GM12892 (cell line): Measurements from ENCODE around the gene ATP8B4.
"Not testable (repeated sequence)": the region's sequence is repeated elsewhere in the genome, so short reads cannot be mapped to it uniquely, and the experiment has no call there.

Source experiments
- DNase-seq: peaks from one replicate; pipeline ENCODE4 v3.0.0; 2011; ENCODE audit not compliant: insufficient read length
- FAIRE-seq: peaks from 2 replicates; lab custom pipeline; 2011; peaks lifted over from hg19 to GRCh38; lab: Jason Lieb, UNC
- POLR2A ChIP-seq: IDR thresholded peaks from 2 replicates; pipeline ENCODE4 v1.6.1; 2011; ENCODE audit warnings: low read depth, low read length, control low read depth
- POLR2AphosphoS5 ChIP-seq: IDR thresholded peaks from 2 replicates; pipeline ENCODE4 v1.6.1; 2011; ENCODE audit warnings: low read depth, low read length, control low read depth
- TAF1 ChIP-seq: IDR thresholded peaks from 2 replicates; pipeline ENCODE4 v1.6.1; 2011; ENCODE audit warnings: low read depth, mild to moderate bottlenecking, control low read depth, low read length, borderline replicate concordance

ATP8B4 gene

DNA sequence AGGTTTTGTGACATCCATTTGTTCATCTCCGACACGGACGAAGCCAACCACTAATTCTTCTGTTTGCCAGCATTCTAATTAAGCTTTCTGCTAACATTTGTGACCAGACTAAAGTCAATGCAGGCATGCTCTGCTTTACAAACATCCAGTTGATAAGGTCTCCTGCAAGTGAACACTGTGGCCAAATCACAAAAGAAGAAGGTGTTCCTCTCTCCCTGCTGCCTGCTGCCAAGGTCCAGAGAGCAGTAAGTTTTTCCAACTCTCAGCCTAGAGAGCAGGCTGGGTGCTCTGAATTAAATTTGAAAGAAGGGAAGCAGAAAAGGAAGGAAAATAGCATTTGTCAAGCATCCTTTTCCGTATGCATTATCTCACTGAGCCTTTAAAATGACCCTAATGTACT lies 133.6 kb downstream of the ATP8B4 start:
- FAIRE-seq: no peak
- DNase-seq: no peak
- TF ChIP-seq POLR2AphosphoS5: no peak

DNA sequence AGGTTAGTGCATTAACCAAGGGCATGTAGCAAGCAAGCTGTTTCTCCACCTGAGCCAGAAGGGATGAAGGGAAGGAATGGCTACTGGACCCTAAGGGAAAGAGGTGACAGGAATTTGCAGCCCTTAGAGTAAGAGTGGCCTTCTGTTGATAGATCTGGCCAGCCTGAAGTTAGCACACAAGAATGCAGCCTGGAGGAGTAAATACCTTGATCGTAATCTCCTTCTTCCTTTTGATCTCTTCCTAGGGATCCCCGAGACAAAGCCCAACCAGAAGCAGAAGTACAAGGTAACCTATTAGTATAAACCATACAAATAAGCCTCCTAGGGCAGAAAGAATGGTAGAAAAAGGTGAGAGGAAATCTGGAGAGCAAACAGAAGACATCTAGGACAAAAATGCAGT lies 134.6 kb downstream of the ATP8B4 start:
- TF ChIP-seq POLR2A: no peak
- no peak for TF ChIP-seq POLR2AphosphoS5
- no peak for TF ChIP-seq TAF1
- DNase-seq: no peak
- FAIRE-seq: no peak

DNA sequence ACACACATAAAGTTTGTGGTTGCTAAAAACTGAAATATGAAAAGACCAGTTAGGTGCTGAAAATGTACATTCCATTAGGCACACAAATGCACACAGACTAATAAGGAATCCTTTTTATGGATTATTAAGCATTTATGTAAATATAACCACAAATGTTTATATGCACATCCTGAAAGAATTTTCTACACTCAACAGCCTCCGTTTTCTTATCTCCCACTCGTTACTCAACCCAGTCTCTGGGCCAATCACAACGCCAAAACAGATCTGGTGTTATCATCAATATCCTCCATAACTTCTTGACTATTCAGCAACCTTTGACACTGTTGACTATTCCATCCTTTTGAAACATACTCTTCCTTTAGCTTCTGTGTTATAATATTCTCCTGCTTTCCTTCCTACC lies 136.4 kb downstream of the ATP8B4 start:
- no peak for FAIRE-seq
- no peak for DNase-seq
- TF ChIP-seq TAF1 (no peak), POLR2A (no peak), POLR2AphosphoS5 (no peak)

DNA sequence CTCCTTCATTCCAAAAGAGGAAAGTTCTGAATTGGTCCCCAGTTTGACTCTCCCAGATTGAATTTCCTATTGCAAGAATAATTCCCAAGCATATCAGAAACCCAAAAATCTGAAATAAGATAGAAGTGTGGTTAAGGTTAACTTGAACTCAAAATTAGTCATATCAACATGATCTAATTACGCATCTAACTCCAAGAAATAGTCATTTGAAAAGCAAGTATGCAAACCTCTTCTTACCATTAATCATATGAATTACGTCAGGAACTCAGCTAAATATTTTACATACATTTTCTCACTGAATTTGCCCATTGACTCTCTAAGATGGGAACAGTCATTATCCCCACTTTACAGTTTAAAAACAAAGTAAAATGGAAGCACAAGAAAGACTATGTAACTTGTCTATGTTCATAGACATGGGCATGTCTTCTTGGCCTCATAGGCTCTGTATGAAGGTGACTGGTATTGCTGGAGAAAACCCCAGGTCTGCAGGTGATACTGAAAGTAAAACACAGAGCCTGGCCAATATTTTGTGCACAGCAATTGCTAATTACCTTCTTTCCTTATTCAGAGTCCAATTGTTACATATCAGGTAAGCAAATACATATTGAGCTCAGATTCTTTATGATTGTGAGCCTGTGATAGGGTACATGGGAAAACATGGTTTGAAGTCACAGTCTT lies 139.2 kb downstream of the ATP8B4 start:
- peak; percentile 36 for FAIRE-seq
- no peak for DNase-seq
- TF ChIP-seq POLR2AphosphoS5: no peak
- no peak for TF ChIP-seq TAF1
- TF ChIP-seq POLR2A: no peak

DNA sequence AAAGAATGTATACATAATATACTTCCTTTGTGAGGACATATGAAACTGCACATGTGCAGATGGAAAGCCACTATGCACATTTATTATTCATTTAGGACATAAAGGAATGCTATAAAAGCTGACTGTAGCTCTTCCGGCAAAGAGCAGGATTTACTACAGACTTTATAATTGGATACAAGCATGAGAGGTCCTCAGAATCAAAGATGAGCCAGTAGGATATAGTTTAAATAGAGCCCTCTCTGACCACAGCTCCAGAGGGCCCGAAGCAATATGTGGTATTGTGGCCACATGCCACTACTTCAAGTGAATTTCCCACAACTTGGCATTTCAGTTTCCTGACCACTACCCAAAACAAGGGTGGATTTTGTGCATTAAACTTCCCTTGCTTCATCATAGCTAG lies 140.9 kb downstream of the ATP8B4 start:
- DNase-seq (no peak), FAIRE-seq (no peak)
- TF ChIP-seq TAF1: no peak

DNA sequence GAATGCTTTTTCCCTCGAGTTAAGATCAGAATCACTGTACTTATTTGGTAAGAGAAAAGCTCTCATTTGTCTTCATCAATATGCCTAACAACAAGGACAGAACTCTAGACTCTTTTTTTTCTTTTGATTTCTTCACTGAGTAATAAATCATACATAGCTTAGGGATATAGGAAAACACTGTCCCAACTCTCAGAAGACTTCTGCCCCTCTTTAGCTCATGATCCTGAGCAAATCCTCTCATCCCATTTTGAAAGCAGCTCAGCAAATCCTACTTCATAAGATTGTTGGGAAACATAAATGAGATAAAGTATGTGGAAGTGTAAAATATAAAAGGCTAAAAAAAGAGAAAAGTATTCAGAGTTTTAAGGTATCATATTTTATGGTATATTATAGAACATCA lies 141.7 kb downstream of the ATP8B4 start:
- DNase-seq (no peak), FAIRE-seq (no peak)
- TF ChIP-seq TAF1 (no peak), POLR2A (no peak), POLR2AphosphoS5 (no peak)

DNA sequence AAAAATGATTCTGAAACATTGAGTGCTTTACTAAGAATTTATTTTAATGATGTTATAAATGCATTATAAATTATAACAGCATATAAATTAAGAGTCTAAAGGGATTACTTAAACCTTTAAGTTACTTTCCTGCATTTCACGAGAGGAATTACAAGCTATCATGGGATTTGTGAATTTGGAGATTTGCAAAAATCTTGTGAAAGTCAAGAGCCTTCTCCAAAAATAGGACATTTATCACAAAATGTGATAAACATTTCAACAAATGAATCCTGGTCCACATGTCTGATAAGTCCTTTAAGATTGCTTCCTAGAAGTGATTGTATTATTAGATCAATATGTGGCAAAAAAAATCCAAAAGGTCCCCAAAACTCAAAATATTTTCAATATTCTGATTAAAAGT lies 154.5 kb downstream of the ATP8B4 start:
- DNase-seq: no peak
- no peak for FAIRE-seq
- TF ChIP-seq POLR2AphosphoS5 (no peak), TAF1 (no peak), POLR2A (no peak)

DNA sequence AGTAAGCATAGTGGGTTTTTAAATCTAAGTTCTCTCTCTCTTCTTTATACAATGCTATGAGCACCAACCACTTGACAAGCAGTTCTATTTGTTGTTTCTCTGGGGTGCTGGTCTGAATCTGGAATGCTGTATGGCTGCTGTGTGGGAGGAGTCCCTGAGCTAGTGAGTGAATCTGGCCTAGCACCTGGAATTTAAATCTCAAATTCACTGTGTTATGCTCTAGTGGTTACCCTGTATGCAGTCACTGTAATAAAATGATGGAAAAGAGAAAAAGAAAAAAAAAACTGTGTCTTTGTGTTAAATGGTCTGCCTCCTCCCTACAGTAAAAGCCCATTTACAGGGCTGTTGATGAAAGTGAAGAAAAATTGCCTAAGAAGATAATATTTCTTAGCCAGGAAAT lies 155.0 kb downstream of the ATP8B4 start:
- FAIRE-seq (no peak), DNase-seq (no peak)
- TF ChIP-seq POLR2A: no peak
- no peak for TF ChIP-seq TAF1
- TF ChIP-seq POLR2AphosphoS5: no peak

DNA sequence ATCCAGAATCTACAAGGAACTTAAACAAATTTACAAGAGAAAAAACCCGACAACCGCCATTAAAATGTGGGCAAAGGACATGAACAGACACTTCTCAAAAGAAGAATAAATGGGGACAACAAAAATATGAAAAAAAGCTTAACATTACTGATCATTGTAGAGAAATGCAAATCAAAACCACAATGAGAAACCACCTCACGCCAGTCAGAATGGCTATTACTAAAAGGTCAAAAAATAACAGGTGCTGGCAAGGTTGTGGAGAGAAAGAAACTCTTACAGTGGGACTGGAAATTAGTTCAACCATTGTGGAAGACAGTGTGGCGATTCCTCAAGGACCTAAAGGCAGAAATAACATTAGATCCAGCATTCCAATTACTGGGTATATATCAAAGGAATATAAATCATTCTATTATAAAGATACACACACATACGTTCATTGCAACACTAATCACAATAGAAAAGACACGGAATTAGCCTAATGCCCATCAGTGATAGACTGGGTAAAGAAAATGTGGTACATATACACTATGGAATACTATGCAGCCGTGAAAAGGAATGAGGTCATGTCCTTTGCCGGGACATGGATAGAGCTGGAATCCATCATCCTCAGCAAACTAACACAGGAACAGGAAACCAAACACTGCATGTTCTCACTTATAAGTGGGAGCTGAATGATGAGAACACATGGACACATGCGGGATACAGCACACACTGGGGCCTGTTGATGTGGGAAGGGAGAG lies 155.8 kb downstream of the ATP8B4 start:
- FAIRE-seq: not testable (repeated sequence)

DNA sequence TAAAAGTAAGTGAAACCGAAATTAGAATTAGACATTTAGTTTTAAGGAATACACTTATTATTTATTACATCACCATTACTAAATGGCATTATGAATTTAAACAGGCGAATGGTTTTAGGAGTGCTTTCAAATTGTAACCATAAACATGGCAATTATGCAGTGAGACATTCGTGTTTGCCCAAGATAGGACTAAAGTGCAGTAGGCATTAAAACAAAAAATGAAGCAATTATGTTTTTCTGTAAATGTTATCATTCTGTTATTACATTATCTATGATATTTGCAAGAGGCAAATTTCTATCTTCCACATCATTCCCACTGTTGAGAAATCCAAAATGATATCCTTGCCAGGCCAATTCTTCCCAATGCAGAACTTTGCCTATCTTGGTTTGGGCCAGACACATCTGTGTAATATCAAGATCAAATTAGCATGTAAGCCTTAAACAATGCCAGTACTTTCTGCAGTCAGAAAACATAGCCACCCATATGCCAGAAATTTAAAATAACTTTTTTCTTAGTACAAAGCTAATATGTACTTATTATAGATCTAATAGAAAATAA lies 156.9 kb downstream of the ATP8B4 start:
- TF ChIP-seq POLR2A: no peak
- TF ChIP-seq POLR2AphosphoS5: no peak
- TF ChIP-seq TAF1: no peak
- no peak for FAIRE-seq
- DNase-seq: no peak

More for the DNA sequence above, 155.8 kb downstream of the ATP8B4 start:
- not testable (repeated sequence) for DNase-seq

DNA sequence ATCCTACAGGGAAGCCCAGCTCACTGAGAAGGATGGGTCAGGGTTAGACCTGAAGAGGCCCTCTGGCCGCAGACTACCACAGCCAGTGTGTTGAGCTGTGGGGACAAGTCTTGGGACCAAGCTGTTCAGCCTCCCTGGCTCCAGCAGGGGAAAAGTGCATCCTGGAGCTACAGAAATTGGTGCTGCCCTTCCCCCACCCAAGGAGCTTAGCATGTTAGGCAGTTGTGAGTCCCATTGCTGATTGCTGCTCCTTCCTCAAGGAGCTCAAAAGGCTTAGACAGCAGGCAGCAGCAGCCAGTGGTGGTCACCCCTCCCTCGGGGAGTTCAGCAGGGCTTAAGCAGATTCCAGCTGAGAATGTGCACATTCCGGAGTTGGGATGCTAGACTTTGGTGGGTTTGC lies 165.6 kb downstream of the ATP8B4 start:
- no peak for DNase-seq
- no peak for FAIRE-seq
- TF ChIP-seq TAF1: no peak
- TF ChIP-seq POLR2A: no peak
- TF ChIP-seq POLR2AphosphoS5: no peak

DNA sequence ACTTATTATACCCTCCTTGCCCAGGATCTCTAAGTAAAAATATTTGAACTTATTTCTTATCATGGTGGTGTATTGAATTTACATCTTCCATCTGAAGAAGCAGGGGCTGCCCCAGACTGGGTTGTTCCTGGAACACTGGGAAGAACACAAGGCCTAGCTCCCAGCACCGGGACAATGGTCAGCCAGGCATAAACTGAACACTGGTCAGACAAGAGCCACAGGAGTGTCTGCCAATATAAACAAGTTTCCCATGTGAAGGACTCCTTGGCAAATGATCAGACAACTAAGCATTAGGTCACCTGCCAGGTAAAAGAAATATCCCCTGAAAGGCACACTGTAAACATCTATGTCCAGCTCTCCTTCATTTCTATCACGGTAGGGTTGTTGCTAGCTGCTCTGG lies 172.4 kb downstream of the ATP8B4 start:
- FAIRE-seq (no peak), DNase-seq (no peak)

DNA sequence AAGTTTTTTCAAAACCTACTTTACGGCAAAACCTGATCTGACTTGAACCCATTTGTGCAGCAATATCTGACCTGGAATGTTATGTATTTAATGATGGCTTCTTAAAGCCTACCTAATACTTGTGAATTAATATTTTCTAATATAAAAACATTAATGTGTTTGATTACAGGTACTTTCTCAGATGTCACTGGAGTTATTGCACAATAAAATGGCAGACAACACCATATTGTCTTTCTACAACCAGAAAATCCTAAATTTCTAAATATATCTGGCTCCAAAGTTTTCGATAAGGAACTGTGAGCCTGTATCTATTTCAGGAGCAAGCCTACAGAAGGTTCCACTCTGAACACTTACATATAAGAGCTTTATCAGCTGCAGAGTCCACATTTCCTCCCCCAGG lies 184.5 kb downstream of the ATP8B4 start:
- TF ChIP-seq POLR2AphosphoS5: no peak
- TF ChIP-seq POLR2A: no peak
- TF ChIP-seq TAF1: no peak
- no peak for DNase-seq
- FAIRE-seq: no peak

More for the DNA sequence above, 172.4 kb downstream of the ATP8B4 start:
- TF ChIP-seq TAF1 (no peak), POLR2A (no peak), POLR2AphosphoS5 (no peak)
